ENCODE measurements around the gene CSGALNACT2.

The CSGALNACT2 gene

GRCh38 chr10:43128958-43129706, 9.1 kb upstream of the CSGALNACT2 start:
- DNase-seq (ENCODE audit: low read depth in 1 of 2, low spot score in 1 of 2) = no peak
- TF ChIP-seq JUND (IDR thresholded peaks at IDR 0.05; ENCODE audit: low read depth) = no peak
- in situ Hi-C loops (cut with HindIII; ENCODE audit: low pct_unique_long_range_greater_than_20kb, low sequenced_read_pairs) = no loop called here

- in situ Hi-C loops (cut with HindIII; ENCODE audit: low pct_unique_long_range_greater_than_20kb, low sequenced_read_pairs) = no loop called here
- no peak for DNase-seq (ENCODE audit: low read depth in 1 of 2, low spot score in 1 of 2)
- TF ChIP-seq JUND (IDR thresholded peaks at IDR 0.05; ENCODE audit: low read depth) = no peak
Measured at GRCh38 chr10:43130770-43131171, 7.5 kb upstream of the CSGALNACT2 start.

GRCh38 chr10:43131256-43131655, 7.0 kb upstream of the CSGALNACT2 start:
- TF ChIP-seq JUND (IDR thresholded peaks at IDR 0.05; ENCODE audit: low read depth) = no peak
- DNase-seq (ENCODE audit: low read depth in 1 of 2, low spot score in 1 of 2) = no peak
- in situ Hi-C loops (cut with HindIII; ENCODE audit: low pct_unique_long_range_greater_than_20kb, low sequenced_read_pairs) = no loop called here

GRCh38 chr10:43131906-43132305, 6.3 kb upstream of the CSGALNACT2 start:
- TF ChIP-seq JUND (IDR thresholded peaks at IDR 0.05; ENCODE audit: low read depth) = no peak
- in situ Hi-C loops (cut with HindIII; ENCODE audit: low pct_unique_long_range_greater_than_20kb, low sequenced_read_pairs) = no loop called here
- DNase-seq (ENCODE audit: low read depth in 1 of 2, low spot score in 1 of 2) = no peak

GRCh38 chr10:43132867-43133787, 5.1 kb upstream of the CSGALNACT2 start:
- in situ Hi-C loops (cut with HindIII; ENCODE audit: low pct_unique_long_range_greater_than_20kb, low sequenced_read_pairs) = no loop called here
- no peak for DNase-seq (ENCODE audit: low read depth in 1 of 2, low spot score in 1 of 2)
- no peak for TF ChIP-seq JUND (IDR thresholded peaks at IDR 0.05; ENCODE audit: low read depth)

- no peak for DNase-seq (ENCODE audit: low read depth in 1 of 2, low spot score in 1 of 2)
- no peak for TF ChIP-seq JUND (IDR thresholded peaks at IDR 0.05; ENCODE audit: low read depth)
- in situ Hi-C loops (cut with HindIII; ENCODE audit: low pct_unique_long_range_greater_than_20kb, low sequenced_read_pairs) = no loop called here
Measured at GRCh38 chr10:43134126-43134905, 3.9 kb upstream of the CSGALNACT2 start.

- in situ Hi-C loops (cut with HindIII; ENCODE audit: low pct_unique_long_range_greater_than_20kb, low sequenced_read_pairs) = no loop called here
- DNase-seq (ENCODE audit: low read depth in 1 of 2, low spot score in 1 of 2) = no peak
- TF ChIP-seq JUND (IDR thresholded peaks at IDR 0.05; ENCODE audit: low read depth) = no peak
Measured at GRCh38 chr10:43135064-43135463, 3.2 kb upstream of the CSGALNACT2 start.

GRCh38 chr10:43135656-43136055, 2.6 kb upstream of the CSGALNACT2 start:
- DNase-seq (ENCODE audit: low read depth in 1 of 2, low spot score in 1 of 2) = no peak
- in situ Hi-C loops (cut with HindIII; ENCODE audit: low pct_unique_long_range_greater_than_20kb, low sequenced_read_pairs) = no loop called here

GRCh38 chr10:43136432-43136831, 1.8 kb upstream of the CSGALNACT2 start:
- in situ Hi-C loops (cut with HindIII; ENCODE audit: low pct_unique_long_range_greater_than_20kb, low sequenced_read_pairs) = no loop called here
- DNase-seq (ENCODE audit: low read depth in 1 of 2, low spot score in 1 of 2) = no peak
- no peak for TF ChIP-seq JUND (IDR thresholded peaks at IDR 0.05; ENCODE audit: low read depth)

More at GRCh38 chr10:43135656-43136055, 2.6 kb upstream of the CSGALNACT2 start:
- no peak for TF ChIP-seq JUND (IDR thresholded peaks at IDR 0.05; ENCODE audit: low read depth)

- in situ Hi-C loops (cut with HindIII; ENCODE audit: low pct_unique_long_range_greater_than_20kb, low sequenced_read_pairs) = no loop called here
- no peak for TF ChIP-seq JUND (IDR thresholded peaks at IDR 0.05; ENCODE audit: low read depth)
- no peak for DNase-seq (ENCODE audit: low read depth in 1 of 2, low spot score in 1 of 2)
Measured at GRCh38 chr10:43136995-43137716, 1.1 kb upstream of the CSGALNACT2 start.

GRCh38 chr10:43137717-43138020, 576 bp upstream of the CSGALNACT2 start:
- no peak for TF ChIP-seq JUND (IDR thresholded peaks at IDR 0.05; ENCODE audit: low read depth)
- peak; percentile 65 to 79 for DNase-seq (ENCODE audit: low read depth in 1 of 2, low spot score in 1 of 2)
- in situ Hi-C loops (cut with HindIII; ENCODE audit: low pct_unique_long_range_greater_than_20kb, low sequenced_read_pairs) = no loop called here

GRCh38 chr10:43138757-43139241, 554 bp downstream of the CSGALNACT2 start:
- no peak for TF ChIP-seq JUND (IDR thresholded peaks at IDR 0.05; ENCODE audit: low read depth)
- peak in 1 of 2 experiments; percentile 38 for DNase-seq (ENCODE audit: low read depth in 1 of 2, low spot score in 1 of 2)
- in situ Hi-C loops (cut with HindIII; ENCODE audit: low pct_unique_long_range_greater_than_20kb, low sequenced_read_pairs) = no loop called here
